SK-N-SH (cell line): ENCODE data around the gene LCE4A. TPM values are rescaled to one million over a fixed set of nuclear protein-coding genes. Genes with fewer than 3 reads are reported as not detected.

Experiments
- CTCF ChIA-PET: fragments of 300-600, 350-600 bp; formaldehyde crosslinking; extraction: SDS; loops from one replicate; lab custom pipeline; 2021; lab: Yijun Ruan, JAX
- POLR2A ChIA-PET: fragments of 350-600 bp; sonication (Branson Sonifier 250); formaldehyde crosslinking; extraction: SDS; loops from one replicate; lab custom pipeline; 2020; ENCODE audit warnings: antibody characterized with exemption, inconsistent platforms; lab: Yijun Ruan, JAX
- DNase-seq: peaks from one replicate; pipeline ENCODE4 v3.0.0; 2012
- H2AFZ ChIP-seq: fragments of 200-600 bp; sonication (generic); 2 replicates; pipeline ENCODE4 v1.8.1; 2016; ENCODE audit warnings: antibody characterized with exemption, mild to moderate bottlenecking, low read depth
- H3F3A ChIP-seq: fragments of 200-600 bp; sonication (generic); replicated peaks from 2 replicates; pipeline ENCODE3; 2016; ENCODE audit warnings: antibody characterized with exemption, mild to moderate bottlenecking; ENCODE audit not compliant: insufficient read depth
- H3K27ac ChIP-seq, 2 experiments: fragments of 200-500 bp in 1 of 2; fragments of 200-600 bp in 1 of 2; sonication (Bioruptor generic) in 1 of 2; sonication (generic), shearing (Covaris generic) in 1 of 2; 2 replicates each; pipeline versions ENCODE4 v1.5.1 to v1.6.1; 2014 to 2016; ENCODE audit warnings: low read depth in 2 of 2, inconsistent platforms in 1 of 2, low read length in 1 of 2, mild to moderate bottlenecking in 1 of 2, mixed read lengths in 1 of 2
- H3K27me3 ChIP-seq: fragments of 200-600 bp; sonication (generic), shearing (Covaris generic); 2 replicates; pipeline ENCODE4 v1.6.1; 2016; ENCODE audit warnings: mixed run types; ENCODE audit not compliant: insufficient read depth
- H3K36me3 ChIP-seq, 2 experiments: fragments of 200-500 bp in 1 of 2; fragments of 200-600 bp in 1 of 2; sonication (Bioruptor generic) in 1 of 2; sonication (generic) in 1 of 2; replicated peaks in 1 of 2; 2 replicates each; pipeline versions ENCODE3 to v1.5.1; 2014 to 2016; ENCODE audit warnings: low read length in 1 of 2, mild to moderate bottlenecking in 1 of 2; ENCODE audit not compliant: insufficient read depth in 2 of 2, control insufficient read depth in 1 of 2
- H3K4me1 ChIP-seq, 2 experiments: fragments of 200-500 bp in 1 of 2; fragments of 200-600 bp in 1 of 2; sonication (Bioruptor generic) in 1 of 2; sonication (generic), shearing (Covaris generic) in 1 of 2; 2 replicates each; pipeline versions ENCODE4 v1.5.1 to v1.6.1; 2014 to 2016; ENCODE audit warnings: low read depth in 1 of 2, low read length in 1 of 2, mixed run types in 1 of 2; ENCODE audit not compliant: insufficient read depth in 2 of 2, control insufficient read depth in 1 of 2
- H3K4me2 ChIP-seq: fragments of 200-600 bp; sonication (generic), shearing (Covaris generic); 2 replicates; pipeline ENCODE4 v1.6.1; 2017; ENCODE audit warnings: mixed run types
- H3K4me3 ChIP-seq, 2 experiments: fragments of 200-500 bp in 1 of 2; fragments of 200-600 bp in 1 of 2; sonication (Bioruptor generic) in 1 of 2; sonication (generic), shearing (Covaris generic) in 1 of 2; 2 replicates each; pipeline versions ENCODE4 v1.5.1 to v1.8.1; 2014 to 2016; ENCODE audit warnings: low read depth in 2 of 2, inconsistent platforms in 1 of 2, low read length in 1 of 2, mild to moderate bottlenecking in 1 of 2, mixed read lengths in 1 of 2, moderate library complexity in 1 of 2
- H3K79me2 ChIP-seq: fragments of 200-600 bp; sonication (generic); 2 replicates; pipeline ENCODE4 v1.8.1; 2017; ENCODE audit warnings: mild to moderate bottlenecking; ENCODE audit not compliant: insufficient read depth
- H3K9ac ChIP-seq: fragments of 200-600 bp; sonication (generic); 2 replicates; pipeline ENCODE4 v1.6.1; 2017; ENCODE audit warnings: mixed run types
- H3K9me2 ChIP-seq: fragments of 200-600 bp; sonication (generic); 2 replicates; pipeline ENCODE4 v1.6.1; 2017; ENCODE audit warnings: mixed run types
- H3K9me3 ChIP-seq: fragments of 200-600 bp; sonication (generic); 2 replicates; pipeline ENCODE4 v1.6.1; 2017; ENCODE audit warnings: mixed run types, mild to moderate bottlenecking, moderate library complexity
- H4K20me1 ChIP-seq: fragments of 200-600 bp; sonication (generic); 2 replicates; pipeline ENCODE4 v1.6.1; 2017; ENCODE audit warnings: mild to moderate bottlenecking, mixed run types; ENCODE audit not compliant: insufficient read depth
- EZH2phosphoT487 ChIP-seq: fragments of 200-600 bp; sonication (generic); IDR thresholded peaks from 2 replicates; pipeline ENCODE4 v1.6.1; 2017; ENCODE audit warnings: low read depth, mixed run types, mild to moderate bottlenecking, antibody characterized with exemption, moderate library complexity, borderline replicate concordance
- JUND ChIP-seq: IDR thresholded peaks from 2 replicates; pipeline ENCODE4 v1.4.0; 2012
- SIN3A ChIP-seq: IDR thresholded peaks from 2 replicates; pipeline ENCODE4 v1.6.1; 2012; ENCODE audit warnings: low read depth, mild to moderate bottlenecking, low read length, moderate library complexity, borderline replicate concordance
- WGBS: methylation state at CpG from one replicate; pipeline ENCODE4 v1.1.6; 2017; ENCODE audit warnings: low lambda C conversion rate; 5-methylcytosine and 5-hydroxymethylcytosine counted together
- polyA plus RNA-seq, 3 experiments: library from polyadenylated mRNA; depleted of rRNA; stranded (reverse); fragments of >200 nt; gene quantifications; 2 replicates each; pipeline ENCODE4 v1.2.3, GENCODE V29; 2012

LCE4A gene
- polyA plus RNA-seq, 1 of the 3 experiments (the other 2 are of a cell fraction): not detected

DNA sequence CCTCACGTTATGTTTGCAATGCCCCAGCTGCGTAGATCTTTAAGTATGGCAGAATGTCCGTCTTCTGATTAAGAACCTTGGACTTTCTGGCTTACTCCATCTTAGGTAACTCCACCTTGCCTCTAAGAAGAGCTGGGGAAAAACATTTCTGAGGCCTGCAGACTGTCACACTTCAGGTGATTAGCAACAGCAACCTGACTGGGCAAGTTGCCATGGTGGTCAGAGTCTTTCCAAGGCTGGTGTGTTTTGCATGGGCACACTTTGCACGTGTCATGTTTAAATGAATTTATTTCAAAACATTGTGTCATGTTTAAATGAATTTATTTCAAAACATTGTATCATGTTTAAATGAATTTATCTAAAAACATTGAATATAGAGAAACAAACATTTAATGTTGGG is 50.7 kb downstream of the LCE4A start:
- Histone ChIP-seq H3K79me2 (no peaks in the 10 kb centered on the region), H3K9me2 (no peaks in the 10 kb centered on the region), H3K27ac (no peak overlapping the region), H2AFZ (no peak overlapping the region), H3K36me3 (no peaks in the 10 kb centered on the region), H3K4me1 (no peaks in the 10 kb centered on the region), H3K4me2 (no peak overlapping the region), H3K27me3 (peaks cover 28% of the 10 kb centered on the region; the same call in 1 of the 2 replicates), H3F3A (no peaks in the 10 kb centered on the region), H3K4me3 (no peak overlapping the region), H3K9ac (no peak overlapping the region), H4K20me1 (no peaks in the 10 kb centered on the region), H3K9me3 (no peaks in the 10 kb centered on the region)
- 0% methylated on average over 4 of the region's 4 CpGs for WGBS
- ChIA-PET POLR2A (no interaction called here), CTCF (interaction anchor here (1.1 kb wide), 1 partner anchor 14 kb away, joined by 4 read pairs; no protein-coding TSS in a partner anchor)
- no peak for DNase-seq
- TF ChIP-seq SIN3A (no peak), EZH2phosphoT487 (no peak), JUND (no peak)

Other genes starting within 250 kb of the LCE4A start
- gene LCE5A, start 197.4 kb upstream of the LCE4A start, polyA plus RNA-seq (2012; rRNA removed): not detected in 2 replicates
- not detected in 2 replicates for gene CRCT1, start 193.7 kb upstream of the LCE4A start, polyA plus RNA-seq (2012; rRNA removed)
- not detected in 2 replicates for gene LCE3E, start 141.4 kb upstream of the LCE4A start, polyA plus RNA-seq (2012; rRNA removed)
- gene LCE3D, start 127.6 kb upstream of the LCE4A start, polyA plus RNA-seq (2012; rRNA removed): not detected in 2 replicates
- not detected in 2 replicates for gene LCE3C, start 107.9 kb upstream of the LCE4A start, polyA plus RNA-seq (2012; rRNA removed)
- not detected in 2 replicates for gene LCE3B, start 94.3 kb upstream of the LCE4A start, polyA plus RNA-seq (2012; rRNA removed)
- not detected in 2 replicates for gene LCE3A, start 85.1 kb upstream of the LCE4A start, polyA plus RNA-seq (2012; rRNA removed)
- gene LCE2D, start 44.8 kb upstream of the LCE4A start, polyA plus RNA-seq (2012; rRNA removed): not detected in 2 replicates
- gene LCE2C, start 32.9 kb upstream of the LCE4A start, polyA plus RNA-seq (2012; rRNA removed): not detected in 2 replicates
- not detected in 2 replicates for gene LCE2B, start 22.0 kb upstream of the LCE4A start, polyA plus RNA-seq (2012; rRNA removed)
- not detected in 2 replicates for gene LCE2A, start 9.8 kb upstream of the LCE4A start, polyA plus RNA-seq (2012; rRNA removed)
- gene KPRP, start 49.9 kb downstream of the LCE4A start, polyA plus RNA-seq (2012; rRNA removed): not detected in 2 replicates
- not detected in 2 replicates for gene LCE1F, start 67.0 kb downstream of the LCE4A start, polyA plus RNA-seq (2012; rRNA removed)
- gene LCE1E, start 78.1 kb downstream of the LCE4A start, polyA plus RNA-seq (2012; rRNA removed): not detected in 2 replicates
- not detected in 2 replicates for gene LCE1D, start 88.6 kb downstream of the LCE4A start, polyA plus RNA-seq (2012; rRNA removed)
- not detected in 2 replicates for gene LCE1C, start 98.5 kb downstream of the LCE4A start, polyA plus RNA-seq (2012; rRNA removed)
- not detected in 2 replicates for gene LCE1B, start 103.8 kb downstream of the LCE4A start, polyA plus RNA-seq (2012; rRNA removed)
- not detected in 2 replicates for gene LCE1A, start 119.3 kb downstream of the LCE4A start, polyA plus RNA-seq (2012; rRNA removed)
- gene LCE6A, start 134.7 kb downstream of the LCE4A start, polyA plus RNA-seq (2012; rRNA removed): not detected in 2 replicates
- gene LCE7A, start 151.8 kb downstream of the LCE4A start, polyA plus RNA-seq (2012; rRNA removed): not detected in 2 replicates
- not detected in 2 replicates for gene SMCP, start 170.2 kb downstream of the LCE4A start, polyA plus RNA-seq (2012; rRNA removed)
- 0.64 and 0.86 TPM in 2 replicates for gene IVL, start 200.4 kb downstream of the LCE4A start, polyA plus RNA-seq (2012; rRNA removed)
- gene SPRR5, start 239.0 kb downstream of the LCE4A start, polyA plus RNA-seq (2012; rRNA removed): not detected in 2 replicates